ENCODE measurements around the gene PEX5L.

Gene PEX5L

GRCh38 chr3:179953993-179954870 is 82.5 kb downstream of the PEX5L start:
- no peak for DNase-seq

GRCh38 chr3:179950840-179951239 is 85.9 kb downstream of the PEX5L start:
- no peak for DNase-seq

- no peak for DNase-seq
Observed at GRCh38 chr3:179949869-179950268, 86.9 kb downstream of the PEX5L start.

GRCh38 chr3:179949412-179949811 is 87.3 kb downstream of the PEX5L start:
- peak; percentile 63 for DNase-seq

- DNase-seq = no peak
Observed at GRCh38 chr3:179948740-179949139, 88.0 kb downstream of the PEX5L start.

GRCh38 chr3:179945569-179945968 is 91.2 kb downstream of the PEX5L start:
- DNase-seq = no peak

- peak; percentile 64 for DNase-seq
Observed at GRCh38 chr3:179943117-179943880, 93.4 kb downstream of the PEX5L start.

GRCh38 chr3:179942553-179943075 is 94.1 kb downstream of the PEX5L start:
- DNase-seq = no peak

GRCh38 chr3:179935710-179936109 is 101.0 kb downstream of the PEX5L start:
- no peak for DNase-seq

- DNase-seq = no peak
Observed at GRCh38 chr3:179933914-179934313, 102.8 kb downstream of the PEX5L start.

GRCh38 chr3:179933080-179933479 is 103.7 kb downstream of the PEX5L start:
- DNase-seq = peak; percentile 60

- DNase-seq = no peak
Observed at GRCh38 chr3:179932674-179933073, 104.1 kb downstream of the PEX5L start.

GRCh38 chr3:179929091-179929529 is 107.6 kb downstream of the PEX5L start:
- peak; percentile 88 for DNase-seq

GRCh38 chr3:179927191-179927590 is 109.5 kb downstream of the PEX5L start:
- no peak for DNase-seq

GRCh38 chr3:179921951-179922350 is 114.8 kb downstream of the PEX5L start:
- DNase-seq = no peak

GRCh38 chr3:179921500-179921899 is 115.2 kb downstream of the PEX5L start:
- no peak for DNase-seq

- DNase-seq = no peak
Observed at GRCh38 chr3:179907784-179908482, 128.8 kb downstream of the PEX5L start.

GRCh38 chr3:179902061-179902460 is 134.7 kb downstream of the PEX5L start:
- no peak for DNase-seq

- peak; percentile 71 for DNase-seq
Observed at GRCh38 chr3:179898024-179898423, 138.7 kb downstream of the PEX5L start.

- no peak for DNase-seq
Observed at GRCh38 chr3:179897231-179897630, 139.5 kb downstream of the PEX5L start.

- DNase-seq = no peak
Observed at GRCh38 chr3:179896507-179896906, 140.2 kb downstream of the PEX5L start.

GRCh38 chr3:179895330-179895729 is 141.4 kb downstream of the PEX5L start:
- no peak for DNase-seq

Data from eye (tissue), 1 donor.